Activated CD4-positive, alpha-beta T cell treated with anti-CD3 and anti-CD28 coated beads, Interleukin-2, Interleukin-6, amounts not matched to agents 100 ng/mL and 50 ng/mL, durations not matched to agents 16 hours and 8 hours (primary cell): ENCODE data around the gene OPTC.
A peak's percentile ranks its signal among the peaks of the same experiment; 100 is the strongest.
"Not testable (repeated sequence)": the region's sequence is repeated elsewhere in the genome, so short reads cannot be mapped to it uniquely, and the experiment has no call there.

Source experiments
- DNase-seq: peaks from one replicate; pipeline ENCODE4 v3.0.0-alpha.2; 2020

OPTC gene

GRCh38 chr1:203465948-203466347 is 28.0 kb upstream of the OPTC start:
- DNase-seq: no peak

GRCh38 chr1:203466906-203467549 is 26.9 kb upstream of the OPTC start:
- not testable (repeated sequence) for DNase-seq

- no peak for DNase-seq
These were observed 26.4 kb upstream of the OPTC start for GRCh38 chr1:203467550-203467921.

- no peak for DNase-seq
These were observed 25.6 kb upstream of the OPTC start for GRCh38 chr1:203468326-203468725.

DNA sequence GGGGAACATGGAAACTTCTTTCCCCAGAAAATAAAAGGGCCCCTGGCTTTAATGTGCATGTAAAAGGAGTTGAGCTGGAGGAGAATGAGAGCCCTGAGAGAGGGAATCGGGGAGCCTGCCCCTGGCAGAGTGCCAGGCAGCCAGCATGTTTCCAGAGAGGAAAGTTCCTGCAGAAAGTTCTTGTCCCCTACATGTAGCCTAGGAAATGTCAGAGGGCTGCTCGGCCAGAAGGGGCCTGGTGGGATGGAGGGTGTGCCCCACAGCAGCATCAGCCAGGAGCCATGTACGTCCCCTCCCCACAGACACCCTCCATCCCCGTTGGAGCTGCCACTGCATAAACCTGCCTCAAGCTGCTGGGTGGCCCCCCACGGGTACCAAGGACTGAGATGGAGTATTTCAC is 23.7 kb upstream of the OPTC start:
- no peak for DNase-seq

DNA sequence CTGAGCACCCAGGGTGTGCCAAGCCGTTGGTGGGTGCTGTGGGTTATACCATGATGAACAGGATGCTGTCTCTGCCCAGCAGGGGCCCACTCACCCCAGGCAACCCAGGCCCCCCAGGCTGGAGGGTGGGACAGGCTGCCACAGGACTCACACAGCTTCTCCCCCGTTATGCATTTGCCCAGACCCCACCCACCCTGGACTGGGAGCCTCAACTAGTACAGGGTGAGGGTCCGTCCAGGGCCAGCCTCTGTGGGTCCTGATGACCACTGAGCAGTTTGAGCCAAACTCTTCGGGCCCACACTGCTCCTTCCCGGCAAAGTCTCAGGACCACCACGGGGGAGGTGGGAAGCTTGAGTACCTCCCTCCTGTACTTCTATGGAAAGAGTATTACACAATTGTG is 22.1 kb upstream of the OPTC start:
- no peak for DNase-seq

DNA sequence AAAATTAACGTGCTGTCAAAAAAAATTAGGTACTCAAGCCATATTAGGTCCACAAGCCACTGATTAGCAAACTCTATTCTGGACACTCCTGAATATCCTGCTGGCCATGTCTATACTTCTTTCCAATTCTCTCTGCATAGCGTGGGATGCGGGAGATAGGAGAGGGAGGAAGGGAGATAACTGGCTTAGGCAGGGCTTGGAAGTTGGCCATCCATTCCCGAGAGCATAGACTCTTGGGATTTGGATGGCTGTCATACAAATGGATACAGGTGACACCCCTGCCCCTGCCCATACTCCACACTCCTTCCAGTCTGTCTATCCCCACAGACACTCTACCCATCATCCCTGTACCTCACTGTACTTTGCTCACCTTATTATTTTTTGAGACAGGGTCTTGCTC is 20.7 kb upstream of the OPTC start:
- DNase-seq: no peak

- DNase-seq: no peak
These were observed 20.1 kb upstream of the OPTC start for GRCh38 chr1:203473781-203474305.

DNA sequence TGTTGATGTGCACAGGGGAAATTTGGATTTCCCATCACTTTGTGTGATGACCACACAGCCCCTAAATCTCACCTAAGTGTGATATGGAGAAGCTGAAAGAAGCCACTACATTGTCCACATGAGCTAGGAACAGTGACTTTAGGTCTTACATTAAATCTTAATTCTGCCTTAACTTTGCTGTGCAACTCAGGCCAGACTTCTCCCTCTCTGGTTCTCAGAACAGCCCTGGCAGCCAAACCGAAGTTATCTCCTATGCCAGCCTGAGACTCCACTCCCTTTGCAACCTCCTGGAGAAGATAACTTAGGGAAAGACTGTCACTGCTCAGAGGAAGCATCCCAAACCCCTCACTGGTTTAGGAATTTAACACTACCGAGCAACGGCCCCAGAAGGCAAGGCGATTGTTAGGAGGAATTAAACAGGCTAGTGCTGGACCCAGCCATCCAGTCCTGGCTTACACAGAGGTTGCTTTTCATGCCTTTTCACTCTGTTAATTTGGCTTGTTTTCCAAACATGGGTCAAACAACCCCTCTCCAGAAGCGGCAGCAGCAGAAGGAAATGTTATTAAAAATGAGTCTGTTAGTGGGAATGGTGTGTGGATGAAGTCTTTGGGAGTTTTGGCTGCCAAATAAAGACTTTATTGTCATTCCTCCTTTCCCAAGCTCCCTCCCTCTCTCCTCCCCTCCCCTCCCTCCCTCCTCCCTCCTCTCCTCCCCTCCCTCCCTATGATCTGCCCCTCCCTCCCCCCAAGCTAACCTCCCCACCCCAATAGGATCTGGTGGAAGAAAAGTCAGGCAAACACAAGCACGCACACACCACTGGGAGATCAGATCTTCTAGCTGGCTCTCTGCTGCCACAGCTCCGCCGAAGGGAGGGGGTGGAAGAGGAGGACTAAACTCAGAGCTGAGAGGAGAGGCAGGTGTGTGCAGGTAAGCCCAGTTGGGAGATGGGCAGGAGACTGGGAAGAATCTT is 18.7 kb upstream of the OPTC start, which contains the start of gene PRELP:
TSS of gene PRELP (plus strand) at position 795 of the 970 bp plus-strand sequence. CDS start 7,379 bp downstream, outside the sequence.
- no peak for DNase-seq

GRCh38 chr1:203476216-203476814 is 17.6 kb upstream of the OPTC start:
- no peak for DNase-seq

DNA sequence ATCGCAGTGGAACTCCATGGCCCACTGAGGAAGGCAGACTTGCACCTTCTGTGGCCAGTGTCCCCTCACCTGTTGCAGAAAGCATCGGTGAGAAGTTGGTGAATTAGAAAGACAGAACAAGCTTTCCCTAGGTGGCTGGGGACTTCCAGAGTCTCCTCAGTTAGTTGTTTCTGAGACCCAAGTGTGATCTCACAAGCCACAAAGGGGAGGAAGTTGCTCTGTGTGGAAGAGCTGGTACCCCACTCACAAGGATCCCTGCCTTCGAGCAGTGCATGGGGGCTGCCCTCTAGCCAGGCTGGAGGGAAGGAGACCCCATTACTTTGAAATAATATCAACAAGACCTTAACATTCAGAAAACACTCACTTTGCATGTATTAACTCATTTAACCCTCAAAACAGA is 16.2 kb upstream of the OPTC start:
- DNase-seq: no peak

- DNase-seq: no peak
These were observed 15.7 kb upstream of the OPTC start for GRCh38 chr1:203478231-203478630.

- DNase-seq: no peak
These were observed 15.0 kb upstream of the OPTC start for GRCh38 chr1:203478986-203479385.

DNA sequence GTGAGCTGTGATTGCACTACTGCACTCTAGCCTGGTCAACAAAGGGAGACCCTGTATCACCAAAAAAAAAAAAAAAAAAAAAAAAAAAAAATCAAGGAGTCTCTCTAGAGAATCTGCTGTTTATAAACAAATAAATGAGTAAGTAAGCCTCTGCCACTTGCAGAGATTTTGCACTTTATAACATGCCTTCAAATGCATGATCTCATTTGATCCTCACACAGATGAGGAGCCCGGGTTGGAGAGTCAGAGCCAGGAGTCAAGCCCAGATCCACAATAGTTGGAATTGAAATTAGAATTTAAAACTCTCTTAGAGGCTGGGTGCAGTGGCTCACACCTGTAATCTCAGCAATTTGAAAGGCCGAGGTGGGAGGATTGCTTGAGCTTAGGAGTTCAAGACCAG is 14.3 kb upstream of the OPTC start:
- no peak for DNase-seq

DNA sequence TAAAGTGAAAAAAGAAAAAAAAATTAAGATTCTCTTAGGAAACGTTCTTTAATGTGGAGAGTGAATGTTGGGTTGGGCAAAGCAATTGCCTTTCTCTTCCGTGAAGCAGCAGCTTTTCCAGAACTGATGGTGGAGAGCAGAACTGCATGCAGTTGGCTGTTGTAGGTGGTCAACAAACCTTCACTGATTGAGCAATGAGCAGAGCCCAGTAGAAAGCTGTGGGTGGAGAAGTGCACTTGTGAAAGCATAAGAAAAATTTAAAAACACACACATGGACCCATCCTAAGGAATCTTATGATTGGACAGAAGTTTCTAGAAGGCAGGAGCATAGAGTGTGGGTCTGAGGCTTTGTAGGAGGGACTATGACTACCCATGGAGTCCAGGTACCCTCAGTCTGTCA is 13.9 kb upstream of the OPTC start:
- DNase-seq: no peak

- DNase-seq: peak; percentile 15
These were observed 13.3 kb upstream of the OPTC start for GRCh38 chr1:203480525-203481084.

GRCh38 chr1:203481196-203481595 is 12.8 kb upstream of the OPTC start:
- DNase-seq: no peak

DNA sequence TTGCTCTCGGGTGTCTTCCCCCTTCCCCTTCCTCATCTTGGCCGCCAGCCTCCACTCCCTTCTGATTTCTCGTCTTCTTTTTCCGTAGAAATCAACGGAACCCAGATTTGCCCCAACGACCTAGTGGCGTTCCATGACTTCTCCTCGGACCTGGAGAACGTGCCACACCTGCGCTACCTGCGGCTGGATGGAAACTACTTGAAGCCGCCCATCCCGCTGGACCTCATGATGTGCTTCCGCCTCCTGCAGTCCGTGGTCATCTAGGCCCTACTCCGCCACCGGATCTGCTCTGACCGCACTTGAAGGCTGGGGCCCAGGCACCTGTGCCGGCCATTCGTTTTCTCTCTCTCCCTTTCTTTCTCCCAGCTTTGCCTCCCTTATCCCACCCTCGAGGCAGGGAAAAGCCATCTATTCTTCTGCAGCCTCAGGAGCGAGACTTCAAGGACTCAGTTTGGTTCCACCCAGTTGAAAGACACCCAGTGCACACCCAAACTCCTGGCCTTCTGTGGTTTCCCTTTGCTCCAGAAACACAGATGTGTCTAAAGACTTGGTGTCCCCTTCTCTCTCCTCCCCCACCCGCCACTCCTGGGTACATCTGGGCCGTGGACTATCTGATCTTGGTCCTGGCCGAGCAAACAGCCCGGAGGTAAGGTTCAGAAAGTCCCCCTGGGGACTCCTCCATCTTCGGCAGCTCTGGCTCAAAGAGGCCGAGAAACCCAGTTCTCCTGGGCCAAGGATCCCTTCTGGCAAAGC is 7.2 kb upstream of the OPTC start:
- DNase-seq: no peak

DNA sequence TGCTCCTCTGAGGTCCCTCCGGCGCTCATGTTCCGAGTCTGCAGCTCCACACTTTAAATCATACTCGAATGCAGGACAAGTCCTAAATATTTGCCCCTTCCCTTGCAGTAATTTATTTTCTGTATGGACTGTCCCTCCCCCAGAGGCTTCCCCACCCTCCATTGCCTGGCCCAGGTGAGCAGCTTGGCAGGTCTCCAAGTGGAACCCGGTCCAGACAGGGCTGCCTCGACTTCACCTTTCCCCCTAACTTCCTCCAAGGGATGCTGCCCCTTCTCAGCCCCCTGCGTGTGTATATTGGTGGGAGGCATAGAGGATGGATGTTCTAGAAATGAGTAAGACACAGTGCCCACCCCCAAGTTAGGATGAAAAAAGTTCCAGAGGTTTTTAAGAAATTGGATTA is 5.4 kb upstream of the OPTC start:
- no peak for DNase-seq

- no peak for DNase-seq
These were observed 3.3 kb upstream of the OPTC start for GRCh38 chr1:203490607-203491006.

DNA sequence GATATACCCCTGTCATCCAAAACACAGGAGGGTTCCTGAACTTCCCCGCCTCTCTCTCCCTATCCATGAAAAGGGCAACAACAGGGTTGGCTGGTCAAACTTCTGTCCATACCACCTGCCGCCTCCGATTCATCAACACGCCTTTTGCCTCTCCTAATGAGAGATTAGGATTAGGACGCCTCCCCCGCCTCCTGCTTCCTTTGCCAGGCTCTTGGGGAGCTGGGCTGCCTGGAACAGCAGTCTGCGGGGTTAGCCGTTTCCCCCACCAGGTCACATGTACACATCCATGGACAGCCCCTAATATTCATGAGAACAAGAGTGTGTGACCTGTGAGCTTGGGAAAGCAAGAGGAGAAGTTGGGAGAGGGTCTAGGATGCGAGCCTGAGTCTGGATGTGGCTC is 2.3 kb upstream of the OPTC start:
- no peak for DNase-seq

DNA sequence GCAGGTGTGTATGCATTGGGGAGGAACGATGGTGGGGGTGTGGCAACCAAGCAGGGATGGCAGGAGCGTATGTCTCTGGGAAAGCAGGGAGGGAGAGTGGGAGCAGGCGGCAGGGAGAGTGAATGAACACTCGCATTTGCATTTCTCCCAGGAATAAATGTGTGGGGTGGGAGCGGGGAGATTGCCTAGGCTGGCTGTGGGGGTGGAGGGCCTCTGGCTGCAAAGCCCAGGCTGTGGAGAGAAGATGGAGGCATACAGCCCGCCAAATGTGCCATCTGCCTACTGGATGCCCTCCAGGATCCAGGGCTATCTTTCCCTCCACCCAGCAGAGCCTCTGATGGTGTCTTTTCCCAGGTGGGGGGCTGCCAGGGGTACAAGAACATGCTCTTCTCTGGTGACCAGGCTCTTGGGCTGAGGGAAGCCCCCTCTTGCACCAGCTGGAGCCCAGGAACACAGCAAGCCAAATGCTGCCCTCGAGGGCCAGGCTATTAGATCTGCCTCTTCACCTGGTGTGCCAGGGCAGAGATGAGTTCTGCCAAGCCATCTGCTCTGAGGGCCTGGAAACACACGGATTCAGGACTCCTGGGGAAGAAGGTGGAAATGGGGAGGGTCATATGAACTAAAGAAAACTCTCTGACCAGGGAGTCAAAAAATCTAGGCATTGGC is 1.7 kb upstream of the OPTC start:
- DNase-seq: no peak
